Activated effector memory CD4-positive, alpha-beta T cell treated with Interleukin-2 at 50 U/mL for 16 hours (primary cell): ENCODE measurements around the gene SLC29A4.
"Not testable (repeated sequence)": the region's sequence is repeated elsewhere in the genome, so short reads cannot be mapped to it uniquely, and the experiment has no call there.

Experiments used
- DNase-seq: peaks from one replicate; pipeline ENCODE4 v3.0.0-alpha.2; 2020

The SLC29A4 gene

GRCh38 chr7:5275510-5275909 lies 7.2 kb upstream of the SLC29A4 start:
- DNase-seq, result not testable (repeated sequence)

DNA sequence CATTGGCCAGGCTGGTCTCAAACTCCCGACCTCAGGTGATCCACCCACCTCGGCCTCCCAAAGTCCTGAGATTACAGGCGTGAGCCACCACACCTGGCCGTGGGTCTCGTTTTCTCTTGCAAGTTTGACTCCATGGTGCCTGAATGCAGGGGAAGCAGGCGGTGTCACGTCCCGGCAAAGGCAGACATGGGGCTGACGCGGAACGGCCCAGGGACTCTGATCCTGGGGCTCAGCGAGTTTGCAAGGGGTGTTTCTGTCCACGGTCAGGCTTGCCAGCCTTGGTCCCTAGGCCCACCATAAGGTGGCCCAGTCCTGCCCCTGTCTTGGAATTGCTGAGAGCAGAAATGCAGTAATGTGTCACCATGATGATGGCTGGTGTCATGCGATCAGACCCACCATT lies 6.6 kb upstream of the SLC29A4 start:
- DNase-seq, result not testable (repeated sequence)

- DNase-seq, result no peak
Measured at GRCh38 chr7:5276611-5277010, 6.1 kb upstream of the SLC29A4 start.

GRCh38 chr7:5278766-5279165 lies 4.0 kb upstream of the SLC29A4 start:
- no peak for DNase-seq

- DNase-seq, result no peak
Measured at GRCh38 chr7:5279734-5280133, 3.0 kb upstream of the SLC29A4 start.

GRCh38 chr7:5281598-5282500 lies 894 bp upstream of the SLC29A4 start:
- DNase-seq, result not testable (repeated sequence)

GRCh38 chr7:5283421-5284303 lies 919 bp downstream of the SLC29A4 start:
- DNase-seq, result no peak

- DNase-seq, result no peak
Measured at GRCh38 chr7:5284304-5285281, 1.9 kb downstream of the SLC29A4 start.

- DNase-seq, result no peak
Measured at GRCh38 chr7:5286933-5287332, 4.2 kb downstream of the SLC29A4 start.

DNA sequence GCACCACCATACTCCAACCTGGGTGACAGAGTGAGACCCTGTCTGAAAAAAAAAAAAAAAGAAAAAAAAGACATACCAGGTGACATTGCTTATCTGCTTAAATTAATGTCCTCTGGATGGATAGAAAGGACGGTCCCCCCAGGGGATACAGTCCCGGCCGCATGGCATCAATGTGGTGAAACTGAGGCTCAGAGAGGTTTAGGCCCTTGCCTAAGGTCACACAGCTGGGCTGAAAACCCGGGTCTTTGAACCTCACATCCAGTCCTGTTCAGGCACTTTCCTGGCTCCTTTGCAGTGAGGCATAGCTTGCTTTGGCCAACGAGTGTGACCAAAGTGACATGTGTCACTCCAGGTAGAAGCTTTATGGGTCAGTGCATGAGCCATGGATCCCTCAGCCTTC lies 4.6 kb downstream of the SLC29A4 start:
- not testable (repeated sequence) for DNase-seq

DNA sequence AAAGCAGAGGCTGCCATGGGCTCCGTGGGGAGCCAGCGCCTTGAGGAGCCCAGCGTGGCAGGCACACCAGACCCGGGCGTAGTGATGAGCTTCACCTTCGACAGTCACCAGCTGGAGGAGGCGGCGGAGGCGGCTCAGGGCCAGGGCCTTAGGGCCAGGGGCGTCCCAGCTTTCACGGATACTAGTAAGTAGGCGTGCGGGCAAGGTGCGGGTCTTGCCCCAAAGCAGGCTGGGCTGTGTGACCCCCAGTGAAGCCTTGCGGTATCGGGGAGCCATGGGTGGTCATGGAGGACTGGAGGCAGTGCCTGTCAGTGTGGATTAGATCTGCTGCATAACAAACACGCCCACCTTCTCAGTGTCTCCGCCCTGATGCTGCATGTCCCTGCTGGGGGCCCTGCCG lies 5.1 kb downstream of the SLC29A4 start:
- no peak for DNase-seq

DNA sequence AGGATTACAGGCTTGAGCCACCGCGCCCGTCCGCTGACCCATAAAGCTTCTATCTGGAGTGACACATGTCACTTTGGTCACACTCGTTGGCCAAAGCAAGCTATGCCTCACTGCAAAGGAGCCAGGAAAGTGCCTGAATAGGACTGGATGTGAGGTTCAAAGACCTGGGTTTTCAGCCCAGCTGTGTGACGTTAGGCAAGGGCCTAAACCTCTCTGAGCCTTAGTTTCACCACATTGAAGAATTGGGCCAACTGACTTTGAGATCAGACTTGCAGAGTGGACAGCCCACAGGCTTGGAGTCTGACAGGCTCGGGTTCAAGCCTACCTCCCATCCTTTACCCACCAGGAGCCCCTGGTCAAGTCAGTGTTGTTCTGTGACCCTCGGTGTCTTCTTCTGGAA lies 5.8 kb downstream of the SLC29A4 start:
- not testable (repeated sequence) for DNase-seq

DNA sequence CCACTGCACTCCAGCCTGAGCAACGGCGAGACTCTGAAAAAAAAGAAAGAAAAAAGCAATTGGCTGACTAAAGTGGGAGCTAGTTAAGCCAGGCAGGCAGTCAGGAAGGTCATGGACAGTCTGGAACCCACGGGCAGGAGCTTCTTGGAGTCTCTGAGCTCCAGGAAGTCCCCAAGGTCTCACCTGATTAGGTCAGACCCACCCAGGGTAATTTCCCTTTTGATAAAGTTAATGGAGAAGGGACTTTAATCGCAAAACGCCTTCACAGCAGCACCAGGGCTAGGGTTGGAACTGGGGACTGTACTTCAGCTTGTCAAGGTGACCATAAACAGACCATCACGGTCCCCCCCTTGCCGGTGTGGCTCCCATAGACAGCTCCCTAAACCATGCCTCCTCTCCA lies 6.6 kb downstream of the SLC29A4 start:
- DNase-seq, result no peak

- no peak for DNase-seq
Measured at GRCh38 chr7:5291301-5291700, 8.6 kb downstream of the SLC29A4 start.

DNA sequence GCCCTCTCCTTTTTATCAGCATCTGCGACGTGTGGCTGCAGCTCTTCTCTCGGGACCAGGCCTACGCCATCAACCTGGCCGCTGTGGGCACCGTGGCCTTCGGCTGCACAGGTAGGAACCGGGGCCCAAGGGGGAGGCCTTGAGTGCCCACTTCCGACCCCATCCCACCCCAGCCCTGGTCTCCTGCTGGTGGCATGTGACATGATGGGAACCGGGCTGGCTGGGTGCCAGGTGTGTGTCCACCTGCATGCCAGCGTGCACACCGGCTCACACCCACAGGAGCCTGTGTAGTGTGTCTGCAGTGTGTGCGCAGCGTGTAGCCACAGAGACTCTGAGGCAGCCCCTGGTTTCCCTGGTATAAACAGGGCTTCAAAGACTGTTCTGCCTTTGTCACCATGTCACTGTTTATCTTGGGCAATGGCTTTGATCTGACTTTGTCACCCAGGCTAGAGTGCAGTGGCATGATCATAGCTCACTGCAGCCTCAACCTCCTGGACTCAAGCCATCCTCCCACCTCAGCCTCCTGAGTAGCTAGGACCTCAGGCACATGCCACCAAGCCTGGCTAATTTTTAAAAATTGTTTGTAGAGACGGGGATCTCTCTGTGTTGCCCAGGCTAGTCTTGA lies 9.1 kb downstream of the SLC29A4 start:
- not testable (repeated sequence) for DNase-seq

- no peak for DNase-seq
Measured at GRCh38 chr7:5294169-5294987, 11.6 kb downstream of the SLC29A4 start.

DNA sequence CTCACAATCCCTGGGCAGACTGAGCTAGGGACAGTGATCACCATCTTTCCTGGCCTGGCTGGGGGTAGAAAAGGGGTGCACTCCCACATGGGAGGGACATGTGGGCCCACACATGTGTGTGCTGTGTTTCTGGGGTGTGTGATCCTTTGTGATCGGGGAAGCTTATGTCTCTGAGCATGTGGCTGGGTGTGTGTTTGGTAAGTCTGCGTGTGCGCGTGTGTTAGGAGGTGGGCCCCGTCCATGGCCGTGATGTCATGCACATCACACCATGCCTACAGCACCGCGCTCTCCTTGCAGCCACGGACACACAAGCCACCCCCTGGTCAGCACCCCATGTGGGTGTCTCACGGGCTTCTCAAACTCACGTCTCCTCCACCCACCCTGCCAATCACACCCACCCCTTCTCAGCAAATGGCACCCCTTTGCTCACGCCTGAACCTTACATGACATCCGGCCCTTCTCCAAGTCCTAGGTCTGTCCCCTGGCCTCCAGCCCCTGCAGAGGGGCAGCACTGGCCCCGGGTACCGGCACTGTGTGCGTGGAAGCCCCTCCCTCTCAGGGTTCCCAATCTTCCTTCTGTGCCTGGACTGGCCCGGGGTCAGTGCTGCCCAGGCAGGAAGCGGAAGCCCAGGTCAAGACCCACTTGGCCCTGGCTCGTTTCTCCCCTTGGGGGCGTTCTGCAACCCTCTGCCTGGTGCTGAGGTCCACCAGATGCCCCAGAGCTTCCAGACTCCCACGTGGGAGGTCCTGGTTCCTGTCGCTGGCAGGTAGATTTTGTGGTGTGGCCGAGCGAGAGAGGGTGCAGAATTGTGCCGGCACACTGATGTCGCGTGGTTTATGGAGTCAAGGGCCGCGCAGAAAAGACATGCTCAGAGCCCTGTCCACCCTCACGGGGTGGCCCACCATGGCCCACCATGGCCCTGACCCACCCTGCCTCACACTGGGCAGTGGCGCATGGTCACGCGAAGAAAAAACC lies 12.6 kb downstream of the SLC29A4 start:
- DNase-seq, result no peak

- DNase-seq, result no peak
Measured at GRCh38 chr7:5296015-5296610, 13.4 kb downstream of the SLC29A4 start.

GRCh38 chr7:5296611-5297226 lies 14.0 kb downstream of the SLC29A4 start:
- DNase-seq, result peak; percentile 58
